Esophagus (tissue), 2 donors: ENCODE measurements around the gene AKAP3. TPM values are rescaled to one million over a fixed set of nuclear protein-coding genes. Genes with fewer than 3 reads are reported as not detected.
A peak's percentile ranks its signal among the peaks of the same experiment; 100 is the strongest.

Experiments
- H3K27ac ChIP-seq, 2 donors: one replicate each; pipeline ENCODE4 v1.5.1; 2013; ENCODE audit warnings: low read depth in 2 of 2, mild to moderate bottlenecking in 2 of 2, inconsistent platforms in 1 of 2, low read length in 1 of 2, moderate library complexity in 1 of 2
- H3K27me3 ChIP-seq, 2 donors: one replicate each; pipeline ENCODE4 v1.6.1; 2013; ENCODE audit warnings: low read length in 2 of 2, control low read depth in 1 of 2, mild to moderate bottlenecking in 1 of 2; ENCODE audit not compliant: insufficient read depth in 2 of 2, control insufficient read depth in 1 of 2
- H3K36me3 ChIP-seq, 2 donors: one replicate each; pipeline ENCODE4 v1.6.1; 2013; ENCODE audit warnings: low read length in 1 of 2; ENCODE audit not compliant: control insufficient read depth in 2 of 2, insufficient read depth in 2 of 2
- H3K4me1 ChIP-seq, 2 donors: one replicate each; pipeline ENCODE4 v1.6.1; 2013; ENCODE audit warnings: low read length in 1 of 2; ENCODE audit not compliant: control insufficient read depth in 2 of 2, insufficient read depth in 2 of 2
- H3K4me3 ChIP-seq, 2 donors: one replicate each; pipeline ENCODE4 v1.5.1; 2013; ENCODE audit warnings: low read length in 2 of 2, mild to moderate bottlenecking in 2 of 2, low read depth in 1 of 2, moderate library complexity in 1 of 2
- H3K9me3 ChIP-seq, 2 donors: one replicate each; pipeline ENCODE4 v1.6.1; 2013; ENCODE audit warnings: mild to moderate bottlenecking in 2 of 2, low read depth in 1 of 2, low read length in 1 of 2, moderate library complexity in 1 of 2; ENCODE audit not compliant: control insufficient read depth in 2 of 2, insufficient read depth in 1 of 2
- WGBS, 2 donors: extraction: QIAGEN DNeasy Blood & Tissue Kit; methylation state at CpG; one replicate each; pipeline ENCODE4 v1.1.7; 2013; 5-methylcytosine and 5-hydroxymethylcytosine counted together
- polyA plus RNA-seq, 2 donors: library from polyadenylated mRNA; stranded (reverse); fragments of 200-250 nt; gene quantifications; one replicate each; pipeline ENCODE4 v1.2.3, GENCODE V29; 2013
- donor health status: healthy with polysubstance abuse.
- donor health status: Bipolar disorder and iron deficiency.

The AKAP3 gene
- polyA plus RNA-seq, 2 donors, result 0.36 to 0.75 TPM

GRCh38 chr12:4607056-4607455 lies 41.8 kb downstream of the AKAP3 start:
- no peak overlapping the region for H3K4me3 ChIP-seq

GRCh38 chr12:4604684-4605193 lies 44.1 kb downstream of the AKAP3 start:
- Histone ChIP-seq H3K27ac (peak overlapping the region; percentile 52 to 65), H3K4me3 (peak overlapping the region; percentile 84 to 99), H3K36me3 (no peaks in the 10 kb centered on the region), H3K27me3 (no peaks in the 10 kb centered on the region), H3K9me3 (no peaks in the 10 kb centered on the region), H3K4me1 (peaks cover 0 to 2% of the 10 kb centered on the region in 2 donors)
- 2 to 3% methylated on average over 25 of the region's 25 CpGs for WGBS, 2 donors

More at GRCh38 chr12:4607056-4607455, 41.8 kb downstream of the AKAP3 start:
- no peaks in the 10 kb centered on the region for H3K9me3 ChIP-seq
- WGBS, 2 donors, result 79 to 84% methylated on average over 3 of the region's 3 CpGs
- H3K27ac ChIP-seq, result no peak overlapping the region
- H3K27me3 ChIP-seq, result no peaks in the 10 kb centered on the region
- peaks cover 0 to 2% of the 10 kb centered on the region in 2 donors for H3K36me3 ChIP-seq
- H3K4me1 ChIP-seq, result peaks cover 0 to 2% of the 10 kb centered on the region in 2 donors

GRCh38 chr12:4603946-4604345 lies 44.9 kb downstream of the AKAP3 start:
- WGBS, 2 donors, result 8 to 14% methylated on average over 1 of the region's 1 CpG
- H3K4me1 ChIP-seq, result peaks cover 0 to 2% of the 10 kb centered on the region in 2 donors
- no peaks in the 10 kb centered on the region for H3K9me3 ChIP-seq
- no peak overlapping the region for H3K4me3 ChIP-seq
- no peaks in the 10 kb centered on the region for H3K27me3 ChIP-seq
- H3K36me3 ChIP-seq, result no peaks in the 10 kb centered on the region
- H3K27ac ChIP-seq, result no peak overlapping the region

- 64 to 65% methylated on average over 7 of the region's 7 CpGs for WGBS, 2 donors
- H3K4me1 ChIP-seq, result peaks cover 0 to 2% of the 10 kb centered on the region in 2 donors
Measured at GRCh38 chr12:4603421-4603820, 45.4 kb downstream of the AKAP3 start.

DNA sequence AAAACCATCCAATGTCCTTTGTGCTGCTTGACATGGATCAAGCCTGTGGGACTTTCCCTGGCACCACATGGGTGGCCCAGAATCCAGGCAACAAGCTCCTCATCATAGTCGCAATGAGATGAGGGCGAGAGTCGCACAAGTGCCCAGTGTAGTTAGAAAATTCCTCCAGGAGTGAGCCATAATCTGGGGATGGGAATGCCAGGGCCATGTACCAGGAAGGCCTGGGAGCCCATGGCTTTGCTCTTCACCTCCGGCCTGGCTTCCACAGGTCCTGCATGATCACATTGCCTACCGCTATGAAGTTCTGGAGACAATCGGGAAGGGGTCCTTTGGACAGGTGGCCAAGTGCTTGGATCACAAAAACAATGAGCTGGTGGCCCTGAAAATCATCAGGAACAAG lies 53.0 kb downstream of the AKAP3 start:
- no peaks in the 10 kb centered on the region for H3K4me1 ChIP-seq
- H3K9me3 ChIP-seq, result peaks cover 0 to 4% of the 10 kb centered on the region in 2 donors
- no peak overlapping the region for H3K27ac ChIP-seq
- no peaks in the 10 kb centered on the region for H3K36me3 ChIP-seq
- H3K27me3 ChIP-seq, result no peaks in the 10 kb centered on the region
- 94 to 96% methylated on average over 6 of the region's 6 CpGs for WGBS, 2 donors
- H3K4me3 ChIP-seq, result no peak overlapping the region

More at GRCh38 chr12:4603421-4603820, 45.4 kb downstream of the AKAP3 start:
- H3K27ac ChIP-seq, result no peak overlapping the region
- no peaks in the 10 kb centered on the region for H3K9me3 ChIP-seq
- no peaks in the 10 kb centered on the region for H3K27me3 ChIP-seq
- H3K4me3 ChIP-seq, result no peak overlapping the region
- no peaks in the 10 kb centered on the region for H3K36me3 ChIP-seq

DNA sequence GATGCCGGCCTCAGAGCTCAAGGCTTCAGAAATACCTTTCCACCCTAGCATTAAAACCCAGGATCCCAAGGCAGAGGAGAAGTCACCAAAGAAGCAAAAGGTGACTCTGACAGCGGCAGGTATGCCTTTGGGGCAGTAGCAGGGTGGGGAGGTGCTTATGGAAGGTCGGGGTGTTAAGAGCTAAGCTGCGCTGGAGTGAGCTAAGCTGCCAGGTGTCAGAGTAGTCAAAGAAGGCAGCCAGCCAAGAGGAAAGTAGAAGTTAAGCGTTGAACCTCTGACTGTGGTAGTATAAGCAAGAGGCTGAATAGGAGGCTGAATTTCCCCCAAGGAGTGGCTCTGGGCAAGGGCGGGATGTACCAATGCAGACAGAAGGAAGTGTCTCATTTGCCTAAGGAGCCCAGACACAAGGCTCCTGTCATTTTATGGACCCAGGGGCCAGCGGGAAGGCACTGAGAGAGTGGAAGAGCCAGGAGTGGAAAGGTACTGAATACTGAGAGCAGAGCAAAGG lies 57.6 kb downstream of the AKAP3 start:
- H3K4me1 ChIP-seq, result no peaks in the 10 kb centered on the region
- no peaks in the 10 kb centered on the region for H3K27me3 ChIP-seq
- H3K27ac ChIP-seq, result no peak overlapping the region
- no peak overlapping the region for H3K4me3 ChIP-seq
- H3K36me3 ChIP-seq, result no peaks in the 10 kb centered on the region
- WGBS, 2 donors, result 67 to 69% methylated on average over 7 of the region's 7 CpGs
- no peaks in the 10 kb centered on the region for H3K9me3 ChIP-seq

DNA sequence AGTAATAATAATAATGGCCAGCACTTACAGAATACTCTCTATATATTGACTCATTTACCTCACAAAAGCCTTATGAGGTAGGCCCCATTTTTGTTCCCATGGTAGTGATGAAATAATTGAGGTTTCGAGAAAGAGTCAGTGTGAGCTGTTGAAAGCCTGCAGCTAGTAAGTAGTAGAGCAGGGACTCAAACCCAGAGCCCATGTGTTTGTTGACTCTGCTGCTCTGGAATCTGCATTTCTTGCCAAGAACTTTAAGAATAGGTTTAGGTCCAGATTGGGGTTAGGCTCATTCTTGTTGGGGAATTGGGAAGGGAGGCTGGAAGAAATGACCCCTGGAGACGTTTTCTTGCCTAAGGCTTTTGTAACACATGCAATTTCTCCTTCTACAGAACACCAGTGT lies 58.9 kb downstream of the AKAP3 start:
- no peaks in the 10 kb centered on the region for H3K36me3 ChIP-seq
- H3K4me3 ChIP-seq, result no peak overlapping the region
- WGBS, 2 donors, result 54 to 65% methylated on average over 2 of the region's 2 CpGs
- no peaks in the 10 kb centered on the region for H3K27me3 ChIP-seq
- H3K4me1 ChIP-seq, result no peaks in the 10 kb centered on the region
- H3K9me3 ChIP-seq, result peaks cover 0 to under 1% of the 10 kb centered on the region in 2 donors
- H3K27ac ChIP-seq, result no peak overlapping the region

DNA sequence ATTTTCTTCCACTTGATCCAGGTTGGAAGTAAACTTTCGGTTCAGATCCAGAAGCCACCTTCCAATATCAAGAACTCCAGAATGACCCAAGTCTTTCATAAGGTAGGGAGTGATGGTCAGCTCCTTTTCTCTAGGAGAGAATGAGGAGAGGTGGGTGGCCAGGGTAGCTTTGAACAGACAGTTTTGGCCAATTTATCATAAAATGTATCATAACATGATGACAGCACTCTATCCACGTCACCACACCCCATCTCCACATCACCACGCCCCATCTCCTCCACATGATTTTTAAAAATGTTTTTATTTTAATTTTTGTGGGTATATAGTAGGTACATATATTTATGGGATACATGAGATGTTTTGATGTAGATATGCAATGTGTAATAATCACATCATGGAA lies 59.9 kb downstream of the AKAP3 start:
- Histone ChIP-seq H3K36me3 (no peaks in the 10 kb centered on the region), H3K4me3 (no peak overlapping the region), H3K4me1 (no peaks in the 10 kb centered on the region), H3K27me3 (no peaks in the 10 kb centered on the region), H3K9me3 (peaks cover 0 to 3% of the 10 kb centered on the region in 2 donors), H3K27ac (no peak overlapping the region)
- WGBS, 2 donors, result 92 to 97% methylated on average over 3 of the region's 3 CpGs

DNA sequence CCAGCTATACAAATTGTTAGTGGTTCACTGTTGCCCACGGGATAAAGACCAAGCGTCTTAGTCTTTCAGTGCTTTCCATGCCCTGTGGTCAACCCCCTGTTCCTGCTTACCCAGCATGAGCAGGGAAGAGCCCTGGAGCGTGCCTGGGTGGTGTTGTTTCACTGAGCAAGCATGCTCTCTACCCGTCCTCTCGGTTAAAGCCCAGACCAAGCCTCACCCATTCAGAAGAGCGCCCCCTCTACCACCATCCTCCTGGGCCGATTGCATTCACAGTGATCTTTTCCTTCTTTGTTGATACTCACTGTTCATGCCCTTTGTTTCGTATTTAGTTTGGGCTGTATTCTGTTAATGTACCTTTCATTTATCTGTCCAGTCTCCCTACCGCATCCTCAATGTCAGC lies 61.7 kb downstream of the AKAP3 start:
- 64% methylated on average over 9 of the region's 9 CpGs for WGBS, 2 donors
- no peak overlapping the region for H3K4me3 ChIP-seq

GRCh38 chr12:4586500-4586899 lies 62.4 kb downstream of the AKAP3 start:
- H3K9me3 ChIP-seq, result peaks cover 0 to 3% of the 10 kb centered on the region in 2 donors
- H3K4me1 ChIP-seq, result no peaks in the 10 kb centered on the region
- no peaks in the 10 kb centered on the region for H3K36me3 ChIP-seq
- no peak overlapping the region for H3K4me3 ChIP-seq
- H3K27me3 ChIP-seq, result no peaks in the 10 kb centered on the region
- H3K27ac ChIP-seq, result no peak overlapping the region
- 46 to 50% methylated on average over 5 of the region's 5 CpGs for WGBS, 2 donors

More for the DNA sequence above, 61.7 kb downstream of the AKAP3 start:
- Histone ChIP-seq H3K9me3 (peaks cover 0 to 3% of the 10 kb centered on the region in 2 donors), H3K4me1 (no peaks in the 10 kb centered on the region), H3K27me3 (no peaks in the 10 kb centered on the region), H3K27ac (no peak overlapping the region), H3K36me3 (no peaks in the 10 kb centered on the region)
